DOHH2 (cell line): ENCODE measurements around the gene WWOX.

ENCODE experiments used
- CTCF ChIP-seq: fragments of 200-600 bp; sonication (generic); IDR thresholded peaks from one replicate; pipeline ENCODE4 v1.5.1; 2014; ENCODE audit warnings: antibody characterized with exemption, mild to moderate bottlenecking, low read depth, low read length; ENCODE audit not compliant: poor library complexity, severe bottlenecking
- EZH2phosphoT487 ChIP-seq: fragments of 200-600 bp; sonication (generic); IDR thresholded peaks from 2 replicates; pipeline ENCODE4 v1.6.1; 2017; ENCODE audit warnings: borderline replicate concordance, mild to moderate bottlenecking, antibody characterized with exemption, low read length, moderate library complexity, mixed read lengths

- TF ChIP-seq CTCF (no peak), EZH2phosphoT487 (no peak)
Observed at GRCh38 chr16:78784771-78785170, 685.3 kb downstream of the WWOX start.
